ENCODE results near the gene DMTF1.
"Not testable (repeated sequence)": the region's sequence is repeated elsewhere in the genome, so short reads cannot be mapped to it uniquely, and the experiment has no call there.

The DMTF1 gene

GRCh38 chr7:87199700-87200450 lies 47.6 kb downstream of the DMTF1 start:
- no peak for DNase-seq (ENCODE audit: low read depth in 2 of 2)

DNA sequence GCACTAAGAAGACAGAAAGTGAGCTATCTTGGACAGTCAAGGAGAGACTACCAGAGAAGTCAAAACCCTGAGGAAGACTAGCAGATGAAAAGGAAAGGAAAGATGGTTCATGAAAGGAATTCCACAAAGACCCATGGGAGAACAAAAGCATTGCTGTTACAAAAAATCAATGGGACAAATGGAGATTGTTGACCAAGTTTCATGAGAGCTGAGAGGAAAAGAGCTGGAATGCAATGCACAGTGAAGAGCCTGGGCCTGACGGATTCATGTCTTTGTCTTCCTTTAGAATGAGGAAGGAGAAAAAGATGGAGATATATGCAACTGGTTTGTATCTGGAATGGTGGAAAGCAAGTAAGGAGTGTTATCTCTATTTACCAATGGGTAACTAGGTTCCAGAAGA lies 50.0 kb downstream of the DMTF1 start:
- no peak for DNase-seq (ENCODE audit: low read depth in 2 of 2)

GRCh38 chr7:87202705-87203104 lies 50.5 kb downstream of the DMTF1 start:
- DNase-seq (ENCODE audit: low read depth in 2 of 2) = no peak

GRCh38 chr7:87203929-87204328 lies 51.7 kb downstream of the DMTF1 start:
- not testable (repeated sequence) for DNase-seq (ENCODE audit: low read depth in 2 of 2)

- DNase-seq (ENCODE audit: low read depth in 2 of 2) = no peak
These were observed 52.7 kb downstream of the DMTF1 start for GRCh38 chr7:87204933-87205332.

- DNase-seq (ENCODE audit: low read depth in 2 of 2) = not testable (repeated sequence)
These were observed 53.4 kb downstream of the DMTF1 start for GRCh38 chr7:87205701-87206100.

DNA sequence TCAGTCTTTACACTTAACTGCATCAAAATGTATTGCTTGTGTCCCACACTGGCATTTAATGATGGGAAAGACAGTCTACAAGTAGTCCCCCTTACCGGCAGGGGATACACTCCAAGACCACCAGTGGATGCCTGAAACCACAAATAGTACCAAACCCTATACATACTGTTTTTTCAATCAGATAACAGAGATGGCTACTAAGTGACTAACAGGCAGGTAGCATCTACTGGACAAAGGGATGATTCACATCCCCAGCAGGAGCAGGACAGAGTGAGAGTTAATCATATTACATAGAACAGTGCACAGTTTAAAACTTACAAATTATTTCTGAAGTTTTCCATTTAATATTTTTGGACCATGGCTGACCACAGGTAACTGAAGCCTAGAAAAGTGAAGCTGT lies 54.1 kb downstream of the DMTF1 start:
- DNase-seq (ENCODE audit: low read depth in 2 of 2) = no peak

DNA sequence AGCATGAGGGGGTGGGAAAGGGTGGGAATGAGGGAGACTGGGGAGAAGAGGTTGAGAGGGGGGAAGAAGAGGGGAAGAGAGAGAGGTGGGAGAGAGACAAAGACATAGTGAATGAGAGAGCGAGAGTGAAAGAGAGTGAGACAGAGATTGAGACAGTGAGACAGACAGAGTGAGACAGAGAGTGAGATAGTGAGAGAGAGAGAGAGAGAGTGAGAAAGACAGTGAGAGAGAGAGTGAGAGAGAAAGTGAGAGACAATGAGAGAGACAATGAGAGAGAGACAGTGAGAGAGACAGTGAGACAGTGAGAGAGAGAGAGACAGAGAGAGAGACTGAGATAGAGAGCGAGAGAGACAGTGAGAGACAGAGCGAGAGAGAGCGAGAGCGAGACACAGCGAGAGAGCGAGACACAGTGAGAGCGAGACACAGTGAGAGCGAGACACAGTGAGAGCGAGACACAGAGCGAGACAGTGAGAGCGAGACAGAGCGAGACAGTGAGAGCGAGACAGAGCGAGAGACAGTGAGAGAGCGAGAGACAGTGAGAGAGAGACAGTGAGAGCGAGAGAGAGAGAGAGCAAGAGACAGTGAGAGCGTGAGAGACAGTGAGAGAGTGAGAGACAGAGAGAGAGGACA lies 57.2 kb downstream of the DMTF1 start:
- no peak for DNase-seq (ENCODE audit: low read depth in 2 of 2)

GRCh38 chr7:87210506-87210905 lies 58.3 kb downstream of the DMTF1 start:
- DNase-seq (ENCODE audit: low read depth in 2 of 2) = no peak

DNA sequence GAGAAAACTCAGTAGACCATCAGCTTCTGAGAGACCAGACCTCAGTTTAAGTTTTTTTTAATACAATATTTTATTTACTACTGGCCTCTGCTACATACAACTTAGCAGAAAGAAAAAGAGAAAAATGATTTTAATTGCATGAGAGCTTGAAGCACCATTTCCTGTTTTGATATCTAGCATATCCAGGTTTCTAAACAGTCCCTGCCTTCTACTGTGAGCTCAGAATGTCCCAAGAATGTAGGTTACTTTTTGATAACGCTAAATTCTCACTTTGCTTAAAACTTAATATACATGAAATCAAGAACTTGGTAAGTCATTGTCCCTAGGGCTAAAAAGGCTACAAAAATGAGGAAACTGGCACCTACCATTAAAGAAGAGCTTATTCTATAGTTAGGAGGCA lies 60.2 kb downstream of the DMTF1 start:
- no peak for DNase-seq (ENCODE audit: low read depth in 2 of 2)

DNA sequence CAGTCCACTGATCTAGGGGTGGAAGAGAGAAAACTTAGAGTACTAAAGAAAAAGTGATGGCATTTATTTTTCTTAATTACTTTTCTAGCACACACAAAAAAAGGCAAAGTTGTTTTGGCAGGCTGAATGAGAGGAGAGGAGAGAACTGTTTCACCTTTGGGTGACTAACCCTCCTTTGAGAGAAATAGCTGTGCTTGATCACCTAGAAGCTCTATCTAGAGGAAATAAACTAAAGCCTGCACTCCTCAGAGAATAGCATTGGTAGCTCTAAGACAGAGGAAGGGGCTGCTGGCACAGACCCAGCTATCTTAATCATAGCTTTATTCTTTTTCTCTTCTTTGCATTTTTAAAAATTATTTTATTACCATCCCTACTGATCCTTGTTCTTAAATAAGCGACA lies 61.0 kb downstream of the DMTF1 start:
- DNase-seq (ENCODE audit: low read depth in 2 of 2) = no peak

DNA sequence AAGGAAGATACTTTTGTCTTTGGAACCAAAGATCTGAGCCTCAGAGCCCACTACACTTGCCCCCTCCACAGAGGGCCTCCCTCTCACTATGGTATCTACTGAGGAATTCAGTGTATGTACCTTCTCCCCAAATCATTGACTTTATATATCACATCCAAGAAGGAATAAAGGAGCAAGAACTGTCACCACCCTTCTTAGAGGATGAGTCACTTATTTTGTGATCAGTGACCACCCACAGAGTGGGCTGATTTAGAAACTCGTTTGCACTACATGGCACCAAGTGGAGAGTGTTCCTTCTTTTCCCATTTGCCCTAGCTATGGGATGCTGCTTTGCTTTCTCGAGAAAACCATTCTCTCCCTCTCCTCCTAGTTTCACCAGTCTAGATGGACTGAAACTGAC lies 61.6 kb downstream of the DMTF1 start:
- DNase-seq (ENCODE audit: low read depth in 2 of 2) = no peak

GRCh38 chr7:87215046-87215445 lies 62.8 kb downstream of the DMTF1 start:
- DNase-seq (ENCODE audit: low read depth in 2 of 2) = no peak

GRCh38 chr7:87216701-87217508 lies 64.7 kb downstream of the DMTF1 start:
- peak in 1 of 2 donors; percentile 28 for DNase-seq (ENCODE audit: low read depth in 2 of 2)

DNA sequence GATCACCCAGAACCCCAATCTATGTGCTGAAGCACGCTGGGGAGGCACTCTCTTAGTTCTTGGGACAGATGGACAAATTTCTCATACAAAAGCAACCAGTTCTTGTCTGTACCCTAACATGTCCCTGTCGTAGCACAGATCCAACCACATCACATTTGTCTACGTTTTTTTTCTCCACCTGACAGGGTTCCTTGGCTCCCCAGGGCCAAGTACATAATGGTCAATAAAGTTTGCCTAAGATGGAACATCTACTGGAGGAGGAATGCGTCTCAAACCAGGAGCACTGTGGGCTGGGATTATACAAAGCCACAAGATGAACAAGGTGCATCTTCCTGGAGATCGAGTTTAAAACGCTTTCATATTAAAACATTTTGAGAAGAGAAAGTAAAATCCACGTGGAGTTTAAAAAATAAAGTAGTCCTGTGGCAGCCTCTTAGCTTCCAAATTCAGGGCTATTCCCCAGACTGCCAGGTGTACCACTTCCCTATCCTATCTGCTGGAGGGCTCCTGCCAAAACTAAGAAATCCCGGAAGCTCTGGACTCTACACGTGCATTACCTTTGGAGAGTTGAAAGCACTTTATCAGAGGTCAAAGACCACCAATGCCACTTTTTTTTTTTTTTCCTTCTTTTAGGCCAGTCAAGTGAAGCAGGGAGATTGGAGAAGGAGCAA lies 65.9 kb downstream of the DMTF1 start:
- DNase-seq (ENCODE audit: low read depth in 2 of 2) = no peak

GRCh38 chr7:87218796-87219544 lies 66.7 kb downstream of the DMTF1 start:
- DNase-seq (ENCODE audit: low read depth in 2 of 2) = no peak

DNA sequence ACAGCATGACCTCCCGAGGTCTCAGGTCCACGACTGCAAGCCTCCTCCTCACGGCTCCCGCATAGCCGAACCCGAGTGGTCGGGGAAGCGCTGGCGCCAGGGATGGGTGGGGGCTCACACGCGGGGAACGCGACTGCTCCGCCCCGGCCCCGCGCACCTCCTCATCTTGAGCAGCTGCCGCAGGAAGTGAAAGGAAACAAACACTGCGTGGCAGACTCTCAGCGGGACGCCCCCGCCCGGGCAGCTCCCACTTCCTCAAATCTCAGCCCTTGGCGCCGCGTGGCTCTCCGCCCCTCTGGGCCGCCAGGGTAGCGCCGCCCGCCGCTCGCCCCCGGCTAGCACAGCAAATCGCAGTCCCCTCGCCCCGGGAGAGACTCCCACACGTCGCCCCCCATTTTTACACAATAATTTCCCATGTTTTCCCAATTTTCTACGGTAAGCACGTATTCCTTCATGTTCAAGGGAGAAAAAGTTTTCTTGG lies 67.3 kb downstream of the DMTF1 start, which contains the start of gene TMEM243:
Gene TMEM243 (minus strand): TSS at position 188 of the 481 bp plus-strand sequence. CDS start 229 bp downstream, outside the sequence.
- DNase-seq (ENCODE audit: low read depth in 2 of 2) = peak; percentile 67 to 81

DNA sequence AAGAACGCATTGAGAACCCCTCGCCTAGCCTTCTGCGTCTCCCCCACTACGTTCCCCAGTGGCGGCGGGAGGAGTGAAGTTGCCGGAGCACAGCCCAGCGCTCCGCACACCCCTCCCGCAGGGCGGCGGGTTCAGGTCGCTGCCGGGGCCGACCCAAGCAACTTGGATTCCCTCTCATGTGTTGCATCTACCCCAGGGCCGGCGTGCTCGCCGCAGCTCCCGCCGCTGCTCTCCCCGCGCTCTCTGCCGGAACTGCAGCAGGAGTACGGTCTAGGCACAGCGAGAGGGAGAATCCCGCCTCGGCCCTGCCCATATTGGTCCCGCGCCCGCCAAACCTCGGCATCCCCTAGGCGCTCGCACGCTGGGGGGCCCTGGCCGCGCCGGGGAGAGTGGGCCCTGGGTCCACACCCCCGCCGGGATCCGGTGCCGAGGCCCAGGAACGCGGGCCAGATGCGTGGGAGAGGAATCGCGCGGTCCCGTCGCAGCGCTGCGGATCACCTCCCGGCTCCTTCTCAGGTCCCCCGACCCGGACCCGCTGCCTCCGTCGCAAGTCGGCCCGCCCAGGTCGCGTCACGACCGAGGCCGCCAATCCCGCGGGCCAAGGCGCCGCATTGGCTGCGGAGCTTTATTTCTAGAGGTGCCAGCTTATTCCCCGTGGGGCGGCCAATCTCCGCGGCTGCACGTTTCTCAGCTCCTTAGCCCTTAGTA lies 67.9 kb downstream of the DMTF1 start:
- peak; percentile 61 to 67 for DNase-seq (ENCODE audit: low read depth in 2 of 2)

DNA sequence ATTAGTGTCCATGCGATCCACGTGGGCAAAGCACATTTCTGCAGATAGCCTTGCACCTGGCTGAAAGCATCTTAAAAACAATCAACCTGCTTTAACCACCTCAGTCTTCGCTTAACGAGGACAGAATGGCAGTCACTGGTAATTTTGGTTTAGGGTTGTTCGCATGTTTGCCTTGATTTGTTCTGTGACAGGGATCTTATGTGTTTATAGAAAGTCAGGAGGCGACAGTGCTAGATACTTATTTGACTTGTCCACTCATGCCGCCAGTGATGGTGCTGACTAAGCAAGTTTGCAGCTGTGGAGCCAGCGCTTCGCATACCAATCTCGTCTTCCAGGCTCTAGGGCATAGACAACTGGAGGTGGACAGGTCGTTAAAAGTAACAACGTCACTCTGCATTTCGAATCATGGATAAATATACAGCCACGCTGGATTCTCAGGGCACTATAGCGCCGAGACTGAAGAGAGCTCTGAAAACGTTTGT lies 68.5 kb downstream of the DMTF1 start:
- no peak for DNase-seq (ENCODE audit: low read depth in 2 of 2)

GRCh38 chr7:87223666-87224065 lies 71.4 kb downstream of the DMTF1 start:
- DNase-seq (ENCODE audit: low read depth in 2 of 2) = no peak
